ENCODE results near the gene ENO3.

ENO3 gene

GRCh38 chr17:5002121-5002788 lies 51.3 kb downstream of the ENO3 start:
- H3K36me3 ChIP-seq = peaks cover 67% of the 10 kb centered on the region
- peaks cover 19% of the 10 kb centered on the region for H4K20me1 ChIP-seq
- no peak overlapping the region for H3K9ac ChIP-seq
- H3K4me1 ChIP-seq = peaks cover 24% of the 10 kb centered on the region
- no peaks in the 10 kb centered on the region for H3K9me3 ChIP-seq
- no peak overlapping the region for H3K27ac ChIP-seq
- H3K27me3 ChIP-seq = no peaks in the 10 kb centered on the region
- H3K4me2 ChIP-seq = no peak overlapping the region
- no peak overlapping the region for H3K4me3 ChIP-seq
- TF ChIP-seq Cebpa-rat (IDR thresholded peaks at IDR 0.05) = no peak

- peaks cover 78% of the 10 kb centered on the region for H3K36me3 ChIP-seq
- H3K4me3 ChIP-seq = no peak overlapping the region
- no peak overlapping the region for H3K27ac ChIP-seq
- no peak for TF ChIP-seq Cebpa-rat (IDR thresholded peaks at IDR 0.05)
- H4K20me1 ChIP-seq = peaks cover 19% of the 10 kb centered on the region
- no peak overlapping the region for H3K4me2 ChIP-seq
- no peak overlapping the region for H3K9ac ChIP-seq
- H3K4me1 ChIP-seq = peaks cover 22% of the 10 kb centered on the region
- no peaks in the 10 kb centered on the region for H3K9me3 ChIP-seq
- no peaks in the 10 kb centered on the region for H3K27me3 ChIP-seq
Observed at GRCh38 chr17:5003214-5003867, 52.4 kb downstream of the ENO3 start.

Measured in BLaER1 (cell line).